Measurements from ENCODE around the gene ZNF750. TPM values are rescaled to one million over a fixed set of nuclear protein-coding genes. Genes with fewer than 3 reads are reported as not detected.

ZNF750 gene
- polyA plus RNA-seq, 1 experiment = not detected

- CTCF ChIA-PET = interaction anchor here (1.0 kb wide), 1 partner anchor 88 kb away, joined by 4 read pairs; no protein-coding TSS in a partner anchor
- Histone ChIP-seq H3K27me3 (ENCODE audit: control insufficient read depth, insufficient read depth, low read length) (no peaks in the 10 kb centered on the region), H3K4me3 (ENCODE audit: low read depth, low read length) (no peak overlapping the region), H3K36me3 (ENCODE audit: control insufficient read depth, insufficient read depth, low read length) (no peaks in the 10 kb centered on the region; the same call in 1 of the 2 replicates)
- POLR2A ChIA-PET = no interaction called here
- no peak for TF ChIP-seq CTCF (IDR thresholded peaks at IDR 0.05; ENCODE audit: insufficient read depth, low read depth, low read length)
- DNase-seq (ENCODE audit: low read depth) = no peak
Observed at GRCh38 chr17:82870091-82870491, 30.3 kb upstream of the ZNF750 start.

GRCh38 chr17:82869536-82869935, 29.7 kb upstream of the ZNF750 start:
- no peak for TF ChIP-seq CTCF (IDR thresholded peaks at IDR 0.05; ENCODE audit: insufficient read depth, low read depth, low read length)
- no peaks in the 10 kb centered on the region for H3K27me3 ChIP-seq (ENCODE audit: control insufficient read depth, insufficient read depth, low read length)
- CTCF ChIA-PET = interaction anchor here (0.8 to 1.0 kb wide), 2 partner anchors 28 to 88 kb away, joined by 3 to 4 read pairs; no protein-coding TSS in a partner anchor
- no peak overlapping the region for H3K4me3 ChIP-seq (ENCODE audit: low read depth, low read length)
- no peaks in the 10 kb centered on the region; the same call in 1 of the 2 replicates for H3K36me3 ChIP-seq (ENCODE audit: control insufficient read depth, insufficient read depth, low read length)
- no peak for DNase-seq (ENCODE audit: low read depth)
- POLR2A ChIA-PET = no interaction called here

- POLR2A ChIA-PET = no interaction called here
- H3K4me3 ChIP-seq (ENCODE audit: low read depth, low read length) = no peak overlapping the region
- CTCF ChIA-PET = no interaction called here
Observed at GRCh38 chr17:82868715-82869131, 28.9 kb upstream of the ZNF750 start.

GRCh38 chr17:82867763-82868325, 28.0 kb upstream of the ZNF750 start:
- DNase-seq (ENCODE audit: low read depth) = no peak
- Histone ChIP-seq H3K4me3 (ENCODE audit: low read depth, low read length) (no peak overlapping the region), H3K27me3 (ENCODE audit: control insufficient read depth, insufficient read depth, low read length) (no peaks in the 10 kb centered on the region), H3K36me3 (ENCODE audit: control insufficient read depth, insufficient read depth, low read length) (no peaks in the 10 kb centered on the region; the same call in 1 of the 2 replicates)
- TF ChIP-seq CTCF (IDR thresholded peaks at IDR 0.05; ENCODE audit: insufficient read depth, low read depth, low read length) = no peak
- ChIA-PET POLR2A (no interaction called here), CTCF (no interaction called here)

More at GRCh38 chr17:82868715-82869131, 28.9 kb upstream of the ZNF750 start:
- no peaks in the 10 kb centered on the region; the same call in 1 of the 2 replicates for H3K36me3 ChIP-seq (ENCODE audit: control insufficient read depth, insufficient read depth, low read length)
- H3K27me3 ChIP-seq (ENCODE audit: control insufficient read depth, insufficient read depth, low read length) = no peaks in the 10 kb centered on the region
- no peak for DNase-seq (ENCODE audit: low read depth)
- TF ChIP-seq CTCF (IDR thresholded peaks at IDR 0.05; ENCODE audit: insufficient read depth, low read depth, low read length) = no peak

GRCh38 chr17:82866590-82867191, 26.9 kb upstream of the ZNF750 start:
- POLR2A ChIA-PET = no interaction called here
- no peak for DNase-seq (ENCODE audit: low read depth)
- TF ChIP-seq CTCF (IDR thresholded peaks at IDR 0.05; ENCODE audit: insufficient read depth, low read depth, low read length) = no peak
- Histone ChIP-seq H3K4me3 (ENCODE audit: low read depth, low read length) (no peak overlapping the region), H3K27me3 (ENCODE audit: control insufficient read depth, insufficient read depth, low read length) (no peaks in the 10 kb centered on the region), H3K36me3 (ENCODE audit: control insufficient read depth, insufficient read depth, low read length) (no peaks in the 10 kb centered on the region; the same call in 1 of the 2 replicates)
- CTCF ChIA-PET = interaction anchor here (1.1 to 2.6 kb wide), 2 partner anchors 10 to 85 kb away, joined by 5 to 12 read pairs; no protein-coding TSS in a partner anchor

All from BJ (cell line).